Body of pancreas (tissue), 4 donors: ENCODE data around the gene CLPTM1L.

Experiments
- CTCF ChIP-seq, 7 experiments: fragments of 450-650 bp in 4 of 7; fragments of 200-600 bp in 3 of 7; sonication (generic) in 3 of 7; IDR thresholded peaks; one replicate each; pipeline ENCODE4 v1.5.1; 2016 to 2019; ENCODE audit warnings: antibody characterized with exemption in 7 of 7
- POLR2A ChIP-seq, 3 donors: fragments of 450-650 bp; IDR thresholded peaks; one replicate each; pipeline ENCODE4 v1.6.1; 2016; ENCODE audit warnings: antibody characterized with exemption in 3 of 3, mild to moderate bottlenecking in 2 of 3

GRCh38 chr5:1351156-1351555 lies 6.3 kb upstream of the CLPTM1L start:
- TF ChIP-seq CTCF (IDR thresholded peaks at IDR 0.05) (no peak), POLR2A (IDR thresholded peaks at IDR 0.05) (no peak)
